LNCaP clone FGC (cell line): ENCODE measurements around the gene TTC3.

Experiments used
- DNase-seq: peaks from one replicate; pipeline ENCODE4 v3.0.0-alpha.2; 2011; ENCODE audit warnings: low read depth
- H3K4me3 ChIP-seq: 2 replicates; pipeline ENCODE4 v1.5.1; 2011; ENCODE audit warnings: mild to moderate bottlenecking, low read depth, low read length, control low read depth
- TF ChIP-seq, protein P1 (sequence below): IDR thresholded peaks from 2 replicates; pipeline ENCODE4 v1.5.1; 2012; ENCODE audit warnings: mild to moderate bottlenecking; ENCODE audit not compliant: control insufficient read depth, insufficient read depth; ENCODE audit errors: extremely low read depth

The TTC3 gene

GRCh38 chr21:37176716-37177115 lies 103.7 kb downstream of the TTC3 start:
- TF ChIP-seq, protein P1, sequence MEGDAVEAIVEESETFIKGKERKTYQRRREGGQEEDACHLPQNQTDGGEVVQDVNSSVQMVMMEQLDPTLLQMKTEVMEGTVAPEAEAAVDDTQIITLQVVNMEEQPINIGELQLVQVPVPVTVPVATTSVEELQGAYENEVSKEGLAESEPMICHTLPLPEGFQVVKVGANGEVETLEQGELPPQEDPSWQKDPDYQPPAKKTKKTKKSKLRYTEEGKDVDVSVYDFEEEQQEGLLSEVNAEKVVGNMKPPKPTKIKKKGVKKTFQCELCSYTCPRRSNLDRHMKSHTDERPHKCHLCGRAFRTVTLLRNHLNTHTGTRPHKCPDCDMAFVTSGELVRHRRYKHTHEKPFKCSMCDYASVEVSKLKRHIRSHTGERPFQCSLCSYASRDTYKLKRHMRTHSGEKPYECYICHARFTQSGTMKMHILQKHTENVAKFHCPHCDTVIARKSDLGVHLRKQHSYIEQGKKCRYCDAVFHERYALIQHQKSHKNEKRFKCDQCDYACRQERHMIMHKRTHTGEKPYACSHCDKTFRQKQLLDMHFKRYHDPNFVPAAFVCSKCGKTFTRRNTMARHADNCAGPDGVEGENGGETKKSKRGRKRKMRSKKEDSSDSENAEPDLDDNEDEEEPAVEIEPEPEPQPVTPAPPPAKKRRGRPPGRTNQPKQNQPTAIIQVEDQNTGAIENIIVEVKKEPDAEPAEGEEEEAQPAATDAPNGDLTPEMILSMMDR, result no peak
- H3K4me3 ChIP-seq, result no peak overlapping the region
- DNase-seq, result peak; percentile 52

GRCh38 chr21:37181059-37181458 lies 108.0 kb downstream of the TTC3 start:
- TF ChIP-seq, protein P1, result no peak
- no peak overlapping the region for H3K4me3 ChIP-seq
- no peak for DNase-seq

DNA sequence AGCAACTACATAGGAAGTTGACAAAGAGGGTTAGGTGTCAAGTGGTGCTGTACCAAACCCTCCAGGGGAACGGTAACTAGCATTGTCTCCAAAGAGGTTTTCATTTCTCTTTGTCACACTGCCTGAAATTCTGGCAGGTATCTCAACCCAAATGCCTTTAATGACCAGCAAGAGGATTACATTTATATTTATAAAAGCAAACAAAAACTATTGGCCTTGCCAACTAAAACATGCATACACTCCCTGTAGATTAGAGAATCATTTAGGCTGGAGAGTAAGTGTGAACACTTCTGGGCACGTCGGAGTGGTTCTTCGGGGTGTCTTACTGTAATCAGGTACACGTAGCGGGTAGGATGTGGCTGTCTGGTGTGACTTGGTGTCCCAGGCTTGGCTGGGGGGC lies 109.2 kb downstream of the TTC3 start:
- TF ChIP-seq, protein P1, result no peak
- no peak overlapping the region for H3K4me3 ChIP-seq
- DNase-seq, result peak; percentile 69

DNA sequence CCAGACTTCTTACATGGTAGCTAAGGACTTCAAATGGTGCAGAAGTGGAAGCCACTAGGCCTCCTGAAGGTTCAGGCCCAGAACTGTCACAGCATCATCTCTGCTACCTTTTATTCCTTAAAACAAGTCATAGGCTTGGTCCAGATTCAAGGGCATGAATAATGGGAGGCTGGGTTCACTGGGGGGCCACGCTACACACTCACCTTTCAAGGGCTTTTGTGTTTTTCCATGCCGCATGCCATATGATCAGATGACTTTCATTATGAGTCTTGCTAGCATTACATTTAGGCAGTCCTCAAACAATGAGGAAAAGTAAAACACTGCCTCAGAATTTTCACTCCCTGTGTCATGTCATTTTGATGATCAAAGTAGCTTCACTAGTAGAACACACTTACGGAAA lies 110.7 kb downstream of the TTC3 start:
- no peak for DNase-seq
- TF ChIP-seq, protein P1, result no peak
- H3K4me3 ChIP-seq, result no peak overlapping the region

- TF ChIP-seq, protein P1, result no peak
- H3K4me3 ChIP-seq, result no peak overlapping the region
- no peak for DNase-seq
These were observed 111.9 kb downstream of the TTC3 start for GRCh38 chr21:37184784-37185593.

DNA sequence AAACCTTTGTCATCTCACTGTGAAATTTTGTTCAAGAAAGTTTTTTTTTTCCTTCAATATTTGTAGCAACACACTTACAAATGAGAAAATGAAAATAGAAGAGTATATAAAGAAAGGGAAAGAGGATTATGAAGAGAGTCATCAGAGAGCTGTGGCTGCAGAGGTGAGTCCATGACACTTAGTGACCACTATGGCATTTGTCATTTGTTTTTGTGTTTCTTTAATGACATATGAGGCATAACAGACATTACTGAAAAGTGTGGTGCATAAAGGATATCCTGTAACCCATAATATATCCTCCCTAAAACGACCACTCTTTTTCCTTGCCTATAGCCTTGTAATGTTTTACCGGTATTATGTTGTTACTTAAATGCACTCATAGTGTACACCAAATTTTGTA lies 113.9 kb downstream of the TTC3 start:
- TF ChIP-seq, protein P1, result no peak
- no peak overlapping the region for H3K4me3 ChIP-seq

DNA sequence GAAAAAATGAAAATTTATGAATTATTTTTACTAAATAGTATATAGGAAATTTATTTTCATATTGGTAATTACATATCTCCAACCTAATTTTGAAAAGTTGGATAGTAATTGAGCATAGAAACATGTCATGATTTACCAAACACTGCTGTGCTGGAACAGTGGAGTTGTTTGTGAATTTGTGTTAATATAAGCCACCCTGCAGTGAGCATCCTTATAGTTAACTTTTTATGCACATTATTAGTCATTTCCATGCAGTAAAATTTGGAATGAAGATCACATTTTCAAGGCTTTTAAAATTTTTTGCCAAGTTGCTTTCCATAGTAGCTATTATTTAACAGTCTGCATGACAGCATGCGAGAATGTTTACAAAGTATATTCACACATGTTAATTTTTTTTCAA lies 115.8 kb downstream of the TTC3 start:
- no peak for DNase-seq
- no peak overlapping the region for H3K4me3 ChIP-seq
- TF ChIP-seq, protein P1, result no peak

More for the DNA sequence above, 113.9 kb downstream of the TTC3 start:
- no peak for DNase-seq
